NOMO-1 treated with DMSO at 0.1 percent for 48 hours (cell line): Measurements from ENCODE around the gene PSMC1.

Experiments
- DNase-seq: peaks from one replicate; lab custom pipeline; 2025; ENCODE audit not compliant: unreplicated experiment; lab: John Stamatoyannopoulos, UW

PSMC1 gene

DNA sequence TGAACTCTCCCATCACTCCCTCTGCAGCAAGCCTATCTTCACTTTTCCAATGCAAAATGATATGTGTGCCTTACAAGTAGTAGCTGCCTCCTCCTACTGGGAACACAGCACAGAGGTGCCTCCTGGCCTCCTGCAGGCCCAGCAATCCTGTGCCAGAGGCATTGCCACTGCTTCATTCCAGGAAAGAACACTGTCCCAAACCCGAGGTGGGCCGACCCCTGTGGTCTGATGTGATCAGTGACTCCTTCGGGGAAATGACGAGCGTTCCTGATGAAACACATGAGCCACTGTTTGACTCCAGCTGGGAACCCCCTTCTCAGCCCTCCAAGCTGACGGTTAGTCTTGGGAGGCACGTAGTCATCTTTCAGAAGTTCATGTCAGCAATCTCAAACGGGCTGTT, 19.5 kb downstream of the PSMC1 start:
- no peak for DNase-seq

DNA sequence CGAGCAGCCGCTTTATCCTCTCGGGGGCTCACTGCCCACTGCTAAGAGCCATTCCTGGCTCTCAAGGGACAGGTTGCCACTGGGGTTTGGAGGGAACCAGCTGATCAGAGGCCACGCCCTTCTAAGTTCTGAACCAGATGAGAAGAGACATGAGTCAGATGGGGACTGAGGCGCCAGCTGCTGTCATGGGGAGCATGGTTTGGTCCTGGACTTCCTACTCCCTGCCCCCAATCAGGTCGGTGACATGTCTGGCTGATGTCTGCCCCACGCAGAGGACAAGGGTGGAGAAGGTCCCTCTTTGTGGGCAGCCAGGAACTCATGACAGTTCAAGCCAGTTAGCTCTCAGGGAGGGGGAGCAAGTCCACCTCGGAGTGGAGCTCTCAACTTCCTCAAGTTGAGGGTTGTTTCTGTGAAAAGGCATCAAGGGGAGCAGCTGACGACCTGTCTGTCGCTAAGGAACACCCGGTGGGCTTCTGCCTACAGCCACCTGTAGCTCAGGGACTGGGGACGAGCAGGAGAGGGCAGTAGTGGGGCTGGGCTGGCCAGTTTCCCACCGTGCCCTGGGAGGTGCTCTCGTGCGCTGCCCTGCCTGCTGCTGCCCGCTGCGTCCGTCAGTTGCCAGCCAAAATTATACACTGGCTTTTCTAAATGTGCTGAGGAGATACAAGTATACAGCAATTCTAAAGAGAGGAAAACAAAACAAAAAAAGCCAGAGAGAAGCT, 20.5 kb downstream of the PSMC1 start:
- DNase-seq, result no peak

DNA sequence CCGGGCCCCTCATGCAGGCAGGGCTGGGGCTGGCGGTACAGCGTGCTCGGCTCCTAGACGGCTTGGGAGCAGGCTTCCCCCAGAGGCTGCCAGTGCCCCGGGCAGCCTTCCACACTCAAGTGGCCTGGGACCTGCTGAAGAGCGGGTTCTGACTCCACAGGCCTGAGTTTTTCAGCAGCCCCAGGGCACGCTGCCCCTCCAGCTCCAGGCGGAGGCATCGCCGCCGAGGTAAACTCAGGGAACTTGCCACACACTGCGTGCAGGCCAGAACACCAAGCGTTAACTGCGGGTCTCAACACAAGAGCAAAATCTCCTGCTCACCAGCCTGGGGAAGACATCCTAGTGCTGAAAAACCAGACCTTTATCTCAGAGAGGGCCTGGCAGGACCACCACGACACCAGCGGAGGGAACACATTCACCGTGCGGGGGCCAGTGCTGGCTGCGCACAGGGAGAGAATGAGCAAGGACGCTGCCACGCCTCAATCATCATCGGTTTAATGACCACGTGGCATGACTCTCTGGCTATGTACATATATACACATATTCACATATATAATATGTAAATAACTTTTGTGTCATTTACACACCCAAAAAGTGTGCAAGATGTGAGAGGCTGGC, 21.3 kb downstream of the PSMC1 start:
- DNase-seq, result no peak

DNA sequence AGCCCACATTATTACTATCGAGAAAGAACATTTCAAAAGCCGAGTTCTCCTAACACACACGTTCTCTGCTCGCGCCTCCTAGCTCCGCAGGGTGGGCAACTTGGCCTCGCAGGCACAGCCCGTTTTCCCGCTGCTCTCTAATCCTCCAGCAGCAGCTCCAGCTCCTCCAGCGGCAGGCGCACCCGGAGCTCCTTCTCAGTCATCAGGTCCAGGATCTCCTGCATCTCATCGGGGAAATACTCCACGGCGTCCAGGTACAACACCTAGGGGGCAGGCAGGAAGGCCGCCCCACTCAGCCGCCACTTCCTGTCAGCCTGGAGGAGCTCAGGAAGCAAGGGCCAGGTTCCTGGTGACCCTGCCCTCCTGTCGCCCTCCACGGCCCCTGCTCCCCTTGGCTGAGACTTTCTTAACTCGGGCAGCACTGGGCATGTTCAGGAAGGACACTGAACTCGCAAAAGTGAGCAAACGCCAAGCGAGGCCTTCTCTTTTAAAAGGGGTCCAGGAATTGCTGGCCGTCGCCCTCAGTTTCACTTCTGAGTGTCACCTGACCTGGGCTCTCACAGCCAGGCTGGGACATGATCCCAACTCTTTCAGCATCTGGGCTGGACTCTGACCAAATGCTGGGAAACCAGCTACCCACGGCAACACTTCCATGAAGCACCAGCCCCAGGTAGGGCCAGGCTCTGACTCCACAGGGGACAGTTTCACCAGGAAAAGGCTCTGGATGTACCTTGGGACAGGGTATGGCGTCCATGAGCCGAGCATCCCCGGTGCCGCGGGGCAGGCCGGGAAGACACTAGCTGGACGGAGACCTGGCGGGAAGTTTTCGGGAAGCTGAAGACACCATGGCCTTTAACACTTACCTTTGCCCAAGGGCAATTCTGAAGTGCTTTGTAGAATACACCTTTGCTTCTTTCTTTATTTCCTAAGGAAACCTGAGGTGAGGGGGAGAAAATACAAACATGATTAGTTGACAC, 22.1 kb downstream of the PSMC1 start:
- DNase-seq, result no peak

DNA sequence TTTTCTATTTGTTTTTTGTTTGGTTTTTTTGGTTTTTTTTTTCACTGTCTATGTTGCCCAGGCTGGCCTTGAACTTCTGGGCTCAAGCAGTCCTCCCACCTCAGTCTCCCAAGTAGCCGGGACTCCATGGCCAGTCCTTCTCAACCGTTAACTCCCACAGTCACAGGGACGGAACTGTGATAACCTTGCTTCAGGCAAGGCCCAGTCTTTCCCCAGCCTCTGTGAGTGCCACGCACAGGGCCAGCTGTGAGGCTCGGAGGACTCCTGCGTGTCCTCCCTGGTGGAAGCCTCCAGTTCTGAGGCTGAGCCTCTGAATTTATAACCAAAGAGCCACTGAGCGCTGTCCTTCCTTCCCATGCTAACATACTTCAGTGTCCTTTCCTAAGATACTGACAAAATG, 23.7 kb downstream of the PSMC1 start:
- no peak for DNase-seq

DNA sequence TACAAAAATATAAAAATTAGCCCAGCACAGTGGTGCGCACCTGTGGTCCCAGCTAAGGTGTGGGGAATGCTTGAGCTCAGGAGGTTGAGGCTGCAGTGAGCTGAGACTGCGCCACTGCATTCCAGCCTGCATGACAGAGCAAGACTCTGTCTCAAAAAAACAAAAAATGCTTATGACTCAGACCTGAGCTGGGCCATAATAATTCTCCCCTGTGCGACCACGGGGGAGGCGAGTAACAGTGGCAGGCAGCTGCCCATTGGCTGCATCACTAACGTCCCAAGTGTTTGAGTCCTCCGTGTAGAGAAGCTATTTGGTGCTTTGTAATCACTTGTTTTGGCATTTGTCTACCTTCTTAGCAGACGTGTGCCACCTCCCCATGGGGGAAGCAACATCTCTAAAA, 24.9 kb downstream of the PSMC1 start:
- no peak for DNase-seq

DNA sequence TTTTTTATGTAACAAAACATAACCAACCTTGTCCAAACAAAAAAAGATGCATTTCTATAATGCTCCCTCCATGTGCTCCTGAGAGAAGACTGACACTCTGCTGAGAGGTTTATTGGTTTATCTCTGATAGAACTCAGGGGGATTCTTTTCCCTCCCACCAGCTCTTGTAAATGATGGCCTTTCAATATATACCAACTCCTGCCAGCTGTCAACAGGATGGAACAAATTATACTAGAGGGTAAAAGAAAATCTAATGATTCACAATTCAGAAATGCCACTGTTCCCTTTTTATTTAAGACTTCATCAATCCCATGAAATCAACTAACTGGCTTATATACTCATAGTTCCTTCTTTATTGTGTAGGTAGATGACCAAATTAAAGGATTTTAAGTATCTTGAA, 25.4 kb downstream of the PSMC1 start:
- no peak for DNase-seq

DNA sequence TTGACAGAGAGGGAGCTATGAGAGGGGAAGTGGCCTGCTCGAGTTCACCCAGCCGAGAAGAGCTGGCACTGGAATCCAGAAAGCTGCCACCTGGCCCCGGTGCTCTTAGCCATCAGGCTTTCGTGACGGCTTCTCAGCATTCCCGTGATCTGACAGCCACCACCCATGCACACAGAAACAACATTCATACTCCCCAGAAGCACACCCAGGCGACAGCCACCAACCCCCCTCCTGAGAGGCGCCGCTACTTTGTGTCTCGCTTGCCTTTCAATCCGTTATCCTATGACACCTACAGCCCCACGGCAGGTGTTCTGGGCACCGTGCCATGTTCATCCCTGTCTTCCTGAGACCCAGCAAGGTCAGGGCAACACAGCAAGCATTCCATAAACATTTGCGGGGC, 31.4 kb downstream of the PSMC1 start:
- no peak for DNase-seq

DNA sequence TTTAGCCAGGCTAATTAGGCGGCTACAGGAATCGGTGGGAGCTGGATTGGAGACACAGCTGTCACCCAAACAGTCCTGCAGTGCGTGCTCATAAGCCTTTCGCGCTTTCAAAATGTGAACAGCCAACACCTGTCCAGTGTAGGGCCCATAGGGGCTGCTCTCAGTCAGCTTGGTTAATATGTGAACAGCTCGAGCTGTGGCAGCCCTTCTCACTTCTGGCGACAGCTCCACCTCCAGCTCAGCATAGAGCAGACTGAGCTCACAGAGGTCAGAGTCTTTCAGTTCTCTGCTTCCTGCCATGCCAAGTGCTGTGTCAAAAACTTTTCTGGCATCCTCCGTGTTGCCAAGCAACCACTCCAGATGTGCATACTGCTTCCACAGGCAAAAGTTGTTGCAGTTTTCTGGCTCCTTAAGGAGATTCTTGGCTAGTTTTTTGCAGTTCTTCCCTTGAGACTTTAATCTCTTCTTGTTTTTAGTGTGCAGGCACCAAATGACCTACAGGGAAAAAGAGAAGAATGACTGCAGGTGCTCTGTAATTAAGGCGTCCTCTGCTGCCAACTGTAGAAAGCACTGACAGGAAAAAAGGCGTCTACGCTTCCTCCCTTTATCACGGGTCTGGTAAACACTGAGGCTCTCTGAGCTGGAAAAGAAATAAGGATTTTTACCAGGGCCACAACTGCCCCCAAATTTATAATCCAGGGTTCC, 32.5 kb downstream of the PSMC1 start:
- DNase-seq, result no peak

DNA sequence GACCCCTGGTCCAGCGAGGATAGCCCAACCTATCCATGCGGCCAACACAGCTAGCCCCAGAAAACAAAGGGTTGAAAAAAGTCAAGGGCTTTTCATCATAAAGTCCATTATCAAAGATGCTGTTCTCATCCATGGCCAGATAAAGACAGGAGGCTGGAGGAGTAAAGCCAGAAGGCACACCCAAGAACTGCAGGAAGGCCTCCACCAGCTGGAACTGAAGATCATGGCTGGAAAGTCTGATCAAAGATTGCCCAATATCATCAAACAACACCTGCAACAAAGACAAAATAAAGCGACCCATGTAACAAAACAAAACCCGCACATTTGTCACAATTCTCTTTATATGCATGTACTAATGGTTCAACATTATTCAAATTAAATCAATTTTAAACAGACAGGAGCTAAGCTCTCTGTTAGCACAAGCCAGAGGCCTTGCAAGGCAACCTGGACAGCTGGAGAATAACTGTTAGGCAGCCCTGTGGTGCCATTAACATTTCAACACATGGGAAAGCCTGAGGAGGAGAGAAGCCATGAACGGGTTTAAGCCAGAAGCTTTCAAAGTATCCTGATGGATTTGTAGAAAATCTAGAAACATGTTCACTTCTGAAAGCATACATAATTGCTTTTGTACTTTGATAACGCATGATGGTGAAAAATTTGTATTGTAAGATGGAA, 34.1 kb downstream of the PSMC1 start:
- DNase-seq, result no peak

DNA sequence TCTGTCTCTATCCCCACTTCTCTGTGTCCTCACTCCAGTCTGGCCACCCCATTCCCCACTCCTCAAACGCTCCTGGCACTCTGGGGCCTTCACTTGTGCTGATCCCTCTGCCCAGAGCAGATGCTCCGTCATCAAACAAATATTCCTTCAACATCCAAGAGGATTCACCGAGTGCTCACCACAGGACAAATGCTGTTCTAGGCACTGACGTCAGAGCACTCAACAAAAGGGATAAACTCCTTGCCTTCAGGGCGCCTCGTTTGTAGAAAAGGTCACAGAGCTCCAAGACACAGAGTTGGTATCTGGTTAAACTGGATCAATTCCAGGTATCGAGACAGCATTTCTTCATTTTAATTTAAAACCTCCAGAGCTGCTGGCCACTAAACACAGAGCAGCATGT, 35.3 kb downstream of the PSMC1 start:
- no peak for DNase-seq

DNA sequence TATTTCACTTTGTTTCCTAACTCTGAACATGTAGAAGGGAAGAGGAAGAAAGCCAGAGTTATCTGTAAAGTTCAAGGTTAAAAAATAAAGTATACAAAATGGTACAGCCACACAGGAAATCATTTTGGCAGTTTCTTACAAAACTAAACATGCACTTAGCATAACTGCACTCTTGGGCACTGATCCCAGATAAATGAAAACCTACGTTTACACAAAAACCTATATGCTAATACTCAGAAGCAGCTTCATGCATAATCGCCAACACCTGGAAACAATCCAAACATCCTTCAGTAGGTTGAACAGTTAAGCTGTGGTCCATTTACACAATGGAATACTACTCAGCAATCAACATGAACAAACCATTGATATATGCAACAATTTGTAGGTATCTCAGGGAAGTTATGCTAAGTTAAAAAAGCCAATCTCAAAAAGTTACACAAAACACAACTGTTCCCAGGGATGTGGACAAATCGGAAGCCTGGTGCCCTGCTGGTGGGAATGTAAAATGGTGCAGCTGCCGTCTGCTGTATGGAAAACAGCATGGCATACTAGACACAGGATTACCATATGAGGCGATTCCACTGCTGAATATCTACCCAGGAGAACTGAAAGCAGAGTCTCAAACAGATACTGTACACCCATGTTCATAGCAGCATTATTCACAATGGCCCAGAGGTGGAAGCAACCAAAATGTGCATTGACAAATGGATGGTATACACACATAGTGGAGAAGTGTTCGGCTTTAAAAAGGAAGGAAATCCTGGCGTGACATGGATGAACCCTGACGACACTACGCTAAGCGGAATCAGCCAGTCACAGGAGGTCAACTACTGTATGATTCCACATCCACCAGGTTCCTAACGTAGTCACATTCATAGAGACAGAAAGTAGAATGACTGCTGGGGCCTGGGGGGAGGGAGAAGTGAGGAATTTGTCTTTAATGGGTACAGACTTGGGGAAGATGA, 37.7 kb downstream of the PSMC1 start:
- DNase-seq, result no peak

DNA sequence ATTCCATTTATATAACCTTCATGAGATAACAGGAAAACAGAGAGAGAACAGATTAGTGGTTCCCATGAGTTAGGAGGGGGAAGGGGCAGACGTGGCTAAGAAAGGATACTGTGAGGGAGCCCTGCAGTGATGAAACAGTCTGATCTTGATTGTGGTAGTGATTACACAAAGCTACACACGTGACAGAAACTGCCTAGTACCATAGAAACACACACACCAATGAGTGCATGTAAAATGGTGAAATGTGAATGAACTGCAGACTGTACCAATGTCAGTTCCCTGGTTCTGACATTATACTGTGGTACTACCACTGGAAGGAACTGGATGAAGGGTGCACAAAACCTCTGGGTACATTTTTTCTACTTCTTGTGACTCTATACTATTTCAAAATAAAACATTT, 38.5 kb downstream of the PSMC1 start:
- DNase-seq, result peak; percentile 88

DNA sequence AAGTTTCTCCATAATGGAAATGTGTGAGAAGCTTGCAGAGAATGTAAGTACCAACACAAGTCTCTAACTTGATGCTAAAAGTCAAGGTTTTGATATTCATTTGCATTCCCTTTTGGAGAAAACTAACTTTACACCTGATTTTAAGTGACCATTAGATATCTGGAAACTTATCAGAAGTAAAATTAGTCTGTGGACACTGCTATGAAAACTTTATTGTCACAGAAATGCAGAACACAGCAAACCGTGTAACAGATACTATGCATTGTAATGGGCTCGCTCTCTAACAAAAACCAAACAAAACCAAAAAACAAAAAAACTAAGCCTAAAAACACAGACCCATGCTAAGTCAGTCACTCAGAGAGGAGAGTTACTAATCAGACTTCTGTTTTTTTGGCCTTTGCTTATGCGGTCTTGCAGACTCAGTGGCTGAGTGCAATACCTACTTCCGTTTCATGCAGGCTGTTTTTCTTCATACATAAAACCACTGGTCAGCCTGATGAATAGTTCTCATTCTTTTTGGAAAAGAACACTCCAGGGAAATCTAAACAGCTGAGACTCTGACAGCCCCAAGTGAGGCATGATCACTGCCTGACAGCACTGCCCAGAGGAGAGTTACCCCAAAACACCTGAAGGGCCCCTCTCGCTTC, 39.6 kb downstream of the PSMC1 start:
- DNase-seq, result peak; percentile 85

DNA sequence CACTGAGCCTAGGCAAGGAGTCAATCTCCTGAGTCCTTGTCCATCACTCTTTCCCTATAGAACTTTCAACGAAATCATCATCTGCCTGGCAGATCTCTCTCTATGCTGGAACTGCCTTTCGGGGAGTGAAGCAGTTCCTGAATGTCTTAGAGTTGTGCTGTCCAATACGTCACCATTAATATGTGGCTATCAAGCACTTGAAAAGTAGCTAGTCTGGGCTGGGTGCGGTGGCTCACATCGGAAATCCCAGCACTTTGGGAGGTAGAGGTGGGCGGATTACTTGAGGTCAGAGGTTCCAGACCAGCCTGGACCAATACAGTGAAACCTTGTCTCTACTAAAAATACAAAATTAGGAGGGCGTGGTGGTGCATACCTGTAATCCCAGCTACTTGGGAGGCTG, 40.3 kb downstream of the PSMC1 start:
- DNase-seq, result no peak

DNA sequence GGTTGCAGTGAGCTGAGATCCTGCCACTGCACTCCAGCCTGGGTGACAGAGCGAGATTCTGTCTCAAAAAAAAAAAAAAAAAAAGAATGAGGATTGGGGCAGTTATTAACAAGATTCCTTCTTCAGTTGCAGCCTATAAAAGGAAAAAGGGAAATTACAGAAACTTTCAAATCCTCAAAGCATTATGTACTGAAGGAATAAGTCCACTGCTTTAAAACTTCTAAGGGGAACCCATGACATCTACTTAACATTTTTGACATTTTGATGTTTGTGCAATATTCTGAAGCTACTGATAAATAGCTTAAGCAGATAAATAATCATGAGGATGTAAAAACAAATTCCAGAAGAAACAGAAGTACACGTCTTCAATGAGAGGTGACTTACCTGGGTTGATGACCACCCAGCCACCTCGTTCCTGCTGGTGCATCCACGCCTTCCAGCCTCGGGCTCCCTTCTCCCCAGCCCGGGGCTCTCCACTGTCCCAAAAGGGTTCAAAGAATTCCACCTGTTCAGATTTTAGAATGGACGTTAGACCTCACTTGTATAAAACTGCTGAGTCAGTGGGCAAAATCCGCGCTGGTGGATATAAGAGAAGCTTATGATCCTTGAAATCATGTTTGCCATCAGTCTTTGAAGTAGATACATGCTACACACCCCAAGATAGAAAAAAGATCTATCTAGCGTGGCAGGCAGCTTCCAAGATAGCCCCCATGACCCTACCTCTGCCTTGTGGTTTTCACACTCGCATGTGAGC, 41.7 kb downstream of the PSMC1 start:
- no peak for DNase-seq

DNA sequence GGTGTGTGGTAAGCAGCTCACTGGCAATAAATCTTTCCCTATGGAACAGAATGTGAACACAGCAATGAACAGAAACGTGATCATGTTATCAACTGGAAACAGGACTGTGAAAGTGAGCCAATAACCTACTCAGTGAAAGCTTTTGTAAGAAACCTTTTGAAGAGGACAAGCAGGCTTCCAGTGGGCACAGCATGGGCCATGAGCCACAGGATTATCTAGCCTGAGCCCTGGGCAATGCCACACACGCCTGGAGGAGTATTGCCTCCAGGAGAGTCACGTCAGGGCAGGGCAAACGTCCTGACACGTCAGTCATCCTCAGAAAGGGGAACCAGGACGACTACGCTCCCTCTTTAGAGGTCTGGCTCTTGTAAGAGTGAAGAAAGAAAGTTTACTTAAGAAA, 43.1 kb downstream of the PSMC1 start:
- peak; percentile 88 for DNase-seq

DNA sequence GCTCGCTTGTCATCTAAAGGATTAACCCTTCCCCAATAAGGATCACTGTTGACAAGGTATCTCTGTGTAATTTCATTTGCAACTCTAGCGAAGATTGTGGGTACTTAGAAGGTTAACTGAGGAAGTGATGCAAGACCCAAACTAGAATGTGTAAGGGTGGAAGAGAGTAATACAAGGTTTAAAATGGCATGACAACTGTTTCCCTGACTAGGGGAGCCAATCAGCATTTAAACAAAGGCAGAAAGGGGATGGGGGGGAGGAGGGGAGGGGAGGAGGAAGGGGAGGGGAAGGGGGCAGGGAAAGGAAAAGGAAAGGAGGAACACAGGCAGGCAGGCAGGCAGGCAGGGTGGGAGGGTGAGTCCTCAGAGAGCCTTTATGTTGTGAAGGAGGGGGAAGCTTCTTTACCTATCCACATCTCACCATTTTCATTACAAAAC, 44.3 kb downstream of the PSMC1 start:
- DNase-seq, result peak; percentile 92
